ENCODE measurements around the gene SELENOW. TPM values are rescaled to one million over a fixed set of nuclear protein-coding genes. Genes with fewer than 3 reads are reported as not detected.

Gene SELENOW
- total RNA-seq, 4 donors from 2014 or later = 1,363 to 1,667 (median 1,434) TPM

DNA sequence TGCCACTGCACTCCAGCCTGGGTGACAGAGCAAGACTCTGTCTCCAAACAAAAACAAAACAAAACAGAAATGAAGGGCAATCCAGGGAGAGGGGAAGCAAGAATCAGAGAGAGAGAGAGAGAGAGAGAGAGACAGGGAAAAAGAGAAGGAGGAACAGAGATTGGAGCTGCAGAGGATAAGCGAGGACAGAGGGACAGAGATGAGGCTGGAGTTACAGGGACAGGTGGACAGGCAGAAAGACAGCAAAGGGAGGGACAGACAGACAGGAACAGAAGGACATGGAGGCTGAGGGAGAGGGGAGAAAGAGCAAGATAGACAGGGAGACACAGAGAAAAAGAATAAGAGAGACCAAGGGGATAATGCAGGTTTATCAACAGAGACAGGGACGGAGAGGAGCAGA is 41.9 kb downstream of the SELENOW start:
- peaks cover 0 to 65% (median 0%) of the 10 kb centered on the region in 4 donors for H3K27me3 ChIP-seq
- no peaks in the 10 kb centered on the region for H3K4me1 ChIP-seq
- TF ChIP-seq EP300 (IDR thresholded peaks at IDR 0.05) (no peak), POLR2A (IDR thresholded peaks at IDR 0.05; ENCODE audit: low read depth) (no peak), POLR2AphosphoS5 (IDR thresholded peaks at IDR 0.05) (no peak)
- TF ChIP-seq, protein P1, sequence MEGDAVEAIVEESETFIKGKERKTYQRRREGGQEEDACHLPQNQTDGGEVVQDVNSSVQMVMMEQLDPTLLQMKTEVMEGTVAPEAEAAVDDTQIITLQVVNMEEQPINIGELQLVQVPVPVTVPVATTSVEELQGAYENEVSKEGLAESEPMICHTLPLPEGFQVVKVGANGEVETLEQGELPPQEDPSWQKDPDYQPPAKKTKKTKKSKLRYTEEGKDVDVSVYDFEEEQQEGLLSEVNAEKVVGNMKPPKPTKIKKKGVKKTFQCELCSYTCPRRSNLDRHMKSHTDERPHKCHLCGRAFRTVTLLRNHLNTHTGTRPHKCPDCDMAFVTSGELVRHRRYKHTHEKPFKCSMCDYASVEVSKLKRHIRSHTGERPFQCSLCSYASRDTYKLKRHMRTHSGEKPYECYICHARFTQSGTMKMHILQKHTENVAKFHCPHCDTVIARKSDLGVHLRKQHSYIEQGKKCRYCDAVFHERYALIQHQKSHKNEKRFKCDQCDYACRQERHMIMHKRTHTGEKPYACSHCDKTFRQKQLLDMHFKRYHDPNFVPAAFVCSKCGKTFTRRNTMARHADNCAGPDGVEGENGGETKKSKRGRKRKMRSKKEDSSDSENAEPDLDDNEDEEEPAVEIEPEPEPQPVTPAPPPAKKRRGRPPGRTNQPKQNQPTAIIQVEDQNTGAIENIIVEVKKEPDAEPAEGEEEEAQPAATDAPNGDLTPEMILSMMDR (IDR thresholded peaks at IDR 0.05) = no peak
- WGBS = 76% methylated on average over 2 of the region's 2 CpGs
- no peak for DNase-seq (ENCODE audit: extremely low spot score)
- H3K4me3 ChIP-seq = no peak overlapping the region
- H3K9me3 ChIP-seq = no peaks in the 10 kb centered on the region
- H3K36me3 ChIP-seq = no peaks in the 10 kb centered on the region
- intact Hi-C loops (cut with DNase I) = no loop called here
- no peak overlapping the region for H3K27ac ChIP-seq (replicated peaks in 1 of 4)

DNA sequence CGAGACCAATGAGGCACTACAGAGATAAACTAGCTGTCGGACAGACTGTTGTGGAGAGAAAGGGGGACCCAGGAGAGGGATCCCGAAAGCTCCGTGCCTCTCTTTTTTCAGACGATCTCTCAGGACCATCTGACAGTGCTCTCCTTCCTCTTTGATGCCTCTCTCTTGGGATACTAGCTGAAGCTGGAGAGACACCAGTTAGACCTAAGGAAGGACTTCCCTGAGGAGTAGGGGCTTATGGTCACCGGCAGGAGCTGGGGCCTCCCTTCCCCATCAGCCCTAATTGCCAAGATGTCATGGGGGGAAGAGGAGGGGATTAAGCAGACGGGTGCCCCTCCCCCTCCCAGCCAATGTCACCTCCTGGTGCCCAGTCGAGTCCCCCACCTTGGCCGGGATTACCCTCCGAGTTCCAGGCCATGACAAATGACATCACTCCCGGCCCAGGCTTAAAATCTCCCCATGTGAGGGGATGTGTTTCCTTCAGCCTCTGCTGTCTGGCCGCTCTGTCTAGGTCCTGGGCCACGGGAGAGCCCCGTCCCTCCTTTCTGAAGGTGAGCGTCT is 43.0 kb downstream of the SELENOW start, which contains the start of gene CRX:
TSS of gene CRX (plus strand) at position 478 of the 561 bp plus-strand sequence. CDS start 12,507 bp downstream, outside the sequence.
- Histone ChIP-seq H3K4me1 (no peaks in the 10 kb centered on the region), H3K27me3 (peaks cover 0 to 65% (median 0%) of the 10 kb centered on the region in 4 donors), H3K4me3 (no peak within 1 kb of the TSS), H3K27ac (replicated peaks in 1 of 4) (no peak within 1 kb of the TSS), H3K9me3 (peaks cover 0 to 2% (median 0%) of the 10 kb centered on the region in 4 donors), H3K36me3 (no peaks in the 10 kb centered on the region)
- no peak for DNase-seq (ENCODE audit: extremely low spot score)
- intact Hi-C loops (cut with DNase I) = no loop called here
- 43% methylated on average over 14 of the region's 15 CpGs for WGBS
- TF ChIP-seq EP300 (IDR thresholded peaks at IDR 0.05) = no peak
- no peak for TF ChIP-seq POLR2AphosphoS5 (IDR thresholded peaks at IDR 0.05)
- TF ChIP-seq, protein P1 (IDR thresholded peaks at IDR 0.05) = no peak
- TF ChIP-seq POLR2A (IDR thresholded peaks at IDR 0.05; ENCODE audit: low read depth) = no peak

DNA sequence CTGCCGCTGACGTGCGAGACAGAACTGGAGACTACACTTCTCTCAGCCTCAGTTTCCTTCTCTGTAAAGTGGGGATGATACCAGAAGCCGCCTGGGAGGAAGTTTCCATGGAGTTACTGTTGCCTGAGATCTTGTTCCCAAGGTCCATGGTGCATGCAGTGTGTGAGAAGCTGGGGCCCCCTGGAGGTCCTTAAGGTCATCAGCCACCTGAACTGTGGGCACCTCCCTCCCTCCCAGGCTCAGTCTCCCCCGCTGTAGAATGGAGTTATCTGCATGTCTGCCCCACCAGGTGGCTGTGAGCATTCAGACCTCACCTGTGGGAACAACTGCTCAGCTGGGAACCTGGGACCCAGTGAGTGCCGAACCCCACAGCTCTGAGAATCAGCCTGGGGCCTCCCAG is 45.9 kb downstream of the SELENOW start:
- Histone ChIP-seq H3K9me3 (peaks cover 0 to 7% (median 5%) of the 10 kb centered on the region in 4 donors), H3K27me3 (peaks cover 0 to 52% (median 0%) of the 10 kb centered on the region in 4 donors), H3K4me3 (no peak overlapping the region), H3K27ac (replicated peaks in 1 of 4) (no peak overlapping the region), H3K36me3 (no peaks in the 10 kb centered on the region), H3K4me1 (no peaks in the 10 kb centered on the region)
- TF ChIP-seq EP300 (IDR thresholded peaks at IDR 0.05) (no peak), POLR2A (IDR thresholded peaks at IDR 0.05; ENCODE audit: low read depth) (no peak), POLR2AphosphoS5 (IDR thresholded peaks at IDR 0.05) (no peak)
- TF ChIP-seq, protein P1 (IDR thresholded peaks at IDR 0.05) = no peak
- 67% methylated on average over 6 of the region's 6 CpGs for WGBS
- intact Hi-C loops (cut with DNase I) = no loop called here
- DNase-seq (ENCODE audit: extremely low spot score) = no peak

DNA sequence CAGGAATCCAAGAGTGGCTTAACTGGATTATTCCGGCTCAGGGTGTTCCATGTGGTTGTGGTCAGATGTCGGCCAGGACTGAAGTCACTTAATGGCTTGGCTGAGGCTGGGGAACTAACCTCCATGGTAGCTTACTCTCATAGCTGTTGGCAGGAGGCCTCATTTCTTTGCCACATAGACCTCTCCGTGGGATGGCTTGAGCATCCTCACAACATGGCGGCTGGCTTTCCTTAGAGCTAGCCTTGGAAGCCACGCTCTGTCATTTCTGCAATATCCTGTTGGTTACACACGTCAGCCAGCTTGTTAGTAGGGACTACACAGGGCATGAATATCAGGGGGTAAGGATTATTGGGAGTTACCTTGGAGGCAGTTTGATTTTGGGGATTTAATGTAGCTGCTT is 48.3 kb downstream of the SELENOW start:
- no peaks in the 10 kb centered on the region for H3K4me1 ChIP-seq
- no peak overlapping the region for H3K27ac ChIP-seq (replicated peaks in 1 of 4)
- peaks cover 0 to 7% (median 5%) of the 10 kb centered on the region in 4 donors for H3K9me3 ChIP-seq
- TF ChIP-seq EP300 (IDR thresholded peaks at IDR 0.05) (no peak), POLR2AphosphoS5 (IDR thresholded peaks at IDR 0.05) (no peak), POLR2A (IDR thresholded peaks at IDR 0.05; ENCODE audit: low read depth) (no peak)
- TF ChIP-seq, protein P1 (IDR thresholded peaks at IDR 0.05) = no peak
- no peaks in the 10 kb centered on the region for H3K36me3 ChIP-seq
- peaks cover 0 to 31% (median 0%) of the 10 kb centered on the region in 4 donors for H3K27me3 ChIP-seq
- intact Hi-C loops (cut with DNase I) = no loop called here
- no peak overlapping the region for H3K4me3 ChIP-seq
- no peak for DNase-seq (ENCODE audit: extremely low spot score)
- WGBS = 78% methylated on average over 6 of the region's 6 CpGs

Data from esophagus muscularis mucosa (tissue), 4 donors.